Central memory CD8-positive, alpha-beta T cell (primary cell): Measurements from ENCODE around the gene PSD.

Source experiments
- ATAC-seq: fragments of 150-1000 bp; cut with Tn5 transposase; replicated peaks from 2 replicates; pipeline ENCODE4 v1.10.0; 2022; ENCODE audit warnings: mild to moderate bottlenecking, moderate FRiP score, moderate number of reproducible peaks; ENCODE audit not compliant: poor library complexity, severe bottlenecking; ENCODE audit errors: extremely low read depth
- DNase-seq, 2 donors: peaks; one replicate each; pipeline ENCODE4 v3.0.0; 2021; ENCODE audit warnings: low spot score in 2 of 2
- H3K27ac Mint-ChIP-seq: one replicate; pipeline ENCODE4 v1.8.0; 2022; ENCODE audit warnings: low read depth, mild to moderate bottlenecking, moderate library complexity, mixed read lengths
- H3K27me3 Mint-ChIP-seq: one replicate; pipeline ENCODE4 v1.8.0; 2022; ENCODE audit warnings: mixed read lengths
- H3K36me3 Mint-ChIP-seq: one replicate; pipeline ENCODE4 v1.8.0; 2022; ENCODE audit warnings: mild to moderate bottlenecking, moderate library complexity, mixed read lengths; ENCODE audit not compliant: insufficient read depth
- H3K4me1 Mint-ChIP-seq: one replicate; pipeline ENCODE4 v1.8.0; 2022; ENCODE audit warnings: mixed read lengths
- H3K4me3 Mint-ChIP-seq: one replicate; pipeline ENCODE4 v1.8.0; 2022; ENCODE audit warnings: mild to moderate bottlenecking, moderate library complexity, mixed read lengths
- H3K9me3 Mint-ChIP-seq: one replicate; pipeline ENCODE4 v1.8.0; 2022; ENCODE audit warnings: mixed read lengths

Gene PSD

DNA sequence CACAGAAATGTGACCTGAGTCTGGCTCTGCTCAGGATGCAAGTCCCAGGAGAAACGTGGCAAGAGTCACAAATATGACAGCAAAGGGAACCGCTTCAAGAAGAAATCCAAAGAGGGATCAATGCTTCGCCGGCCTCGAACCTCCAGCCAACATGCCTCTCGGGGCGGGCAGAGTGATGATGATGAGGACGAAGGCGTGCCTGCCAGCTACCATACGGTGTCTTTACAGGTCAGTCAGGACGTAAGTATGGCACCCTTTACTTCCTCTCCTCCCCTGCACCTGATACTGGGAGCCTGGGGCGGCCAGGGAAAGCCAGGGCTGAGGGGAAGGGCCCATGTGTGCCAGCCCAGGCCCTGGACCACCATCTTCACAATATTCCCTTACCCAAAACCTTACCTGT is 41.7 kb downstream of the PSD start:
- DNase-seq, result no peak
- Mint-ChIP-seq H3K27ac (no peak overlapping the region), H3K9me3 (no peaks in the 10 kb centered on the region), H3K36me3 (peaks cover 37% of the 10 kb centered on the region), H3K4me1 (no peaks in the 10 kb centered on the region), H3K27me3 (no peaks in the 10 kb centered on the region), H3K4me3 (no peak overlapping the region)
- ATAC-seq, result no peak

- DNase-seq (no peak), ATAC-seq (no peak)
- Mint-ChIP-seq H3K27ac (no peak overlapping the region), H3K4me3 (no peak overlapping the region), H3K4me1 (no peaks in the 10 kb centered on the region), H3K27me3 (no peaks in the 10 kb centered on the region), H3K36me3 (peaks cover 43% of the 10 kb centered on the region), H3K9me3 (no peaks in the 10 kb centered on the region)
Observed at GRCh38 chr10:102375867-102376266, 42.7 kb downstream of the PSD start.

- DNase-seq (no peak), ATAC-seq (no peak)
- Mint-ChIP-seq H3K27ac (no peak overlapping the region), H3K27me3 (no peaks in the 10 kb centered on the region), H3K9me3 (no peaks in the 10 kb centered on the region), H3K4me3 (no peak overlapping the region), H3K4me1 (no peaks in the 10 kb centered on the region), H3K36me3 (peaks cover 40% of the 10 kb centered on the region)
Observed at GRCh38 chr10:102375250-102375649, 43.3 kb downstream of the PSD start.

- Mint-ChIP-seq H3K27me3 (no peaks in the 10 kb centered on the region), H3K4me3 (no peak overlapping the region), H3K4me1 (no peaks in the 10 kb centered on the region), H3K36me3 (peaks cover 48% of the 10 kb centered on the region), H3K27ac (no peak overlapping the region), H3K9me3 (no peaks in the 10 kb centered on the region)
- ATAC-seq (no peak), DNase-seq (no peak)
Observed at GRCh38 chr10:102371295-102371694, 47.3 kb downstream of the PSD start.

DNA sequence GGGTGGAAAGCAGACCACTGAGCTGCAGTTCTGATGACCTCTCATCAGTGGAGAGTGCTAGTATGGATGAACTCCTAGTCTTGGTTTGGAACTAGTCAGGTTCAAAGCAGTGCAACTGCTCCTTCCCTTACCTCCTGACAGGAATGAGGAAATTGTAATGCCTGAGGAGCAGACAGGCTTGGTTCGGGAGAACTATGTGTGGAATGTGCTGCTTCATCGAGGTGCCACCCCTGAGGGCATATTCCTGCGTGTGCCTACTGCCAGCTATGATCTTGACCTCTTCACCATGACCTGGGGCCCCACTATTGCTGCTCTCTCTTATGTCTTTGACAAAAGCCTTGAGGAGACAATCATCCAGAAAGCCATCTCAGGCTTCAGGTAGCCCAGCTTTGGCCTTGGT is 50.5 kb downstream of the PSD start:
- no peak for ATAC-seq
- Mint-ChIP-seq H3K4me1 (no peaks in the 10 kb centered on the region), H3K27ac (no peak overlapping the region)

GRCh38 chr10:102367441-102367840 is 51.1 kb downstream of the PSD start:
- H3K9me3 Mint-ChIP-seq, result no peaks in the 10 kb centered on the region
- no peak for DNase-seq
- no peaks in the 10 kb centered on the region for H3K4me1 Mint-ChIP-seq
- H3K36me3 Mint-ChIP-seq, result peaks cover 69% of the 10 kb centered on the region
- no peaks in the 10 kb centered on the region for H3K27me3 Mint-ChIP-seq
- H3K4me3 Mint-ChIP-seq, result no peak overlapping the region
- no peak overlapping the region for H3K27ac Mint-ChIP-seq
- ATAC-seq, result no peak

More for the DNA sequence above, 50.5 kb downstream of the PSD start:
- Mint-ChIP-seq H3K36me3 (peaks cover 64% of the 10 kb centered on the region), H3K4me3 (no peak overlapping the region), H3K9me3 (no peaks in the 10 kb centered on the region), H3K27me3 (no peaks in the 10 kb centered on the region)
- DNase-seq, result no peak

DNA sequence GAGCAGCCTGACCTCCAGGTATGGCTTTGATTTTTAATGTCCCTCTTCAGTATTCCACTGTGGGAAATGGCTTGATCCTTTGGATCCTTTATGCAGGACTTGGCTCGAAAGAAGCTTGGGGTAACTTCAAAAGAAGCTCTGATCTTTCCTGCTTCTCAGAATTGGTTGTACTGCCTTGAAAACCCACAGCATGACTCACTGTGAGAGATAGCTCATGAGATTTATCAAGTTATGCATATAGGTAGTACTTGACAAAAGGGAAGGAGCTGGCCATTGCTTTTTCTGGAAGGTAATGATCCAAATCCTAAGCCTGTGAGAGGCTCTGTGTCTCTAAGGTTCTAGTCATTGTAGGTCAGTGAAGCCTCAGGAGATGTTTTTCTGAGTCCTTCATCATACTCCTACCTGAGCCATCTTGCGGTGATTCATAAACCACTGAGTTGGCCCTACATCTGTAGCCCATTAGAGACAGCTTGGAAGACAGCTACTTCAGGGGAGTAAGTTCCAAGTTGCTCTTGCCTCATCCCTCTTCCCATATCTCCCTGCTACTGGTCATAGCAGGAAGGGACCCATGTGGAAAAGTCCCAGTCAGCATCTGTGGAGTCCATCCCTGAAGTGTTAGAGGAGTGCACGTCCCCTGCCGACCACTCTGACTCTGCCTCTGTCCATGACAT is 59.7 kb downstream of the PSD start:
- Mint-ChIP-seq H3K4me3 (no peak overlapping the region), H3K27ac (no peak overlapping the region), H3K36me3 (peaks cover 52% of the 10 kb centered on the region), H3K4me1 (peaks cover 5% of the 10 kb centered on the region), H3K9me3 (no peaks in the 10 kb centered on the region), H3K27me3 (no peaks in the 10 kb centered on the region)
- ATAC-seq, result no peak
- DNase-seq, result no peak

- Mint-ChIP-seq H3K4me3 (no peak overlapping the region), H3K36me3 (peaks cover 45% of the 10 kb centered on the region), H3K4me1 (peaks cover 5% of the 10 kb centered on the region), H3K27ac (no peak overlapping the region), H3K27me3 (no peaks in the 10 kb centered on the region), H3K9me3 (no peaks in the 10 kb centered on the region)
- DNase-seq (no peak), ATAC-seq (no peak)
Observed at GRCh38 chr10:102354451-102354850, 64.1 kb downstream of the PSD start.
